ENCODE measurements around the gene CRACR2B.

The CRACR2B gene

DNA sequence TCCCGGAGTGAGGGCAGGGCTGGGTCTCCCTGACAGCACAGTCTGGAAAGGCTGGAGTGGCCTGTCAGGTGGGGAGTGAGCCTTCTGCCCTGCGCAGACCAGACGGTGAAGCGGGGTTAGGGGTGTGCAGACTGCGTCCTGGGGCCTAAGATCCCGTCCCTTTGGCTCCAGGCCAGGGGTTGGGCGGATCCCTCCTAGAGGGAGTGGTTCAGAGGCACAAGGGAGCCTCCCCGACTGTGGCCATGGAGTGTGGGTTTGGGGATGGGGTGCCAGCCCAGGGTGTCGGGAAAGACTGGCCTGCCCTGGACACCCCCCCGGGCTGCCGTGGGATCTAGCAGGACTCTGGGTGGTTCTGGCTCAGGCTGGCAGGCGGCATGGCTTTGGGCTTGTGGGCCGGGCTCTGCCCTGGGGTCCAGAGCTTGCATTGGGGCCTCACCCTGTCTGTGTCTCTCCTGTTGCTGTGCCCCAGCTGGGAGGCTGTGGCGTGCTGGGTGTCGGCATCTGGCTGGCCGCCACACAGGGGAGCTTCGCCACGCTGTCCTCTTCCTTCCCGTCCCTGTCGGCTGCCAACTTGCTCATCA, 34.5 kb downstream of the CRACR2B start:
- TF ChIP-seq, protein P1, sequence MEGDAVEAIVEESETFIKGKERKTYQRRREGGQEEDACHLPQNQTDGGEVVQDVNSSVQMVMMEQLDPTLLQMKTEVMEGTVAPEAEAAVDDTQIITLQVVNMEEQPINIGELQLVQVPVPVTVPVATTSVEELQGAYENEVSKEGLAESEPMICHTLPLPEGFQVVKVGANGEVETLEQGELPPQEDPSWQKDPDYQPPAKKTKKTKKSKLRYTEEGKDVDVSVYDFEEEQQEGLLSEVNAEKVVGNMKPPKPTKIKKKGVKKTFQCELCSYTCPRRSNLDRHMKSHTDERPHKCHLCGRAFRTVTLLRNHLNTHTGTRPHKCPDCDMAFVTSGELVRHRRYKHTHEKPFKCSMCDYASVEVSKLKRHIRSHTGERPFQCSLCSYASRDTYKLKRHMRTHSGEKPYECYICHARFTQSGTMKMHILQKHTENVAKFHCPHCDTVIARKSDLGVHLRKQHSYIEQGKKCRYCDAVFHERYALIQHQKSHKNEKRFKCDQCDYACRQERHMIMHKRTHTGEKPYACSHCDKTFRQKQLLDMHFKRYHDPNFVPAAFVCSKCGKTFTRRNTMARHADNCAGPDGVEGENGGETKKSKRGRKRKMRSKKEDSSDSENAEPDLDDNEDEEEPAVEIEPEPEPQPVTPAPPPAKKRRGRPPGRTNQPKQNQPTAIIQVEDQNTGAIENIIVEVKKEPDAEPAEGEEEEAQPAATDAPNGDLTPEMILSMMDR (IDR thresholded peaks at IDR 0.05; ENCODE audit: low read depth, low read length): no peak
- no peak overlapping the region for H3K4me3 ChIP-seq (ENCODE audit: low read depth, low read length)

GRCh38 chr11:862696-863022, 34.9 kb downstream of the CRACR2B start:
- H3K4me3 ChIP-seq (ENCODE audit: low read depth, low read length): no peak overlapping the region

DNA sequence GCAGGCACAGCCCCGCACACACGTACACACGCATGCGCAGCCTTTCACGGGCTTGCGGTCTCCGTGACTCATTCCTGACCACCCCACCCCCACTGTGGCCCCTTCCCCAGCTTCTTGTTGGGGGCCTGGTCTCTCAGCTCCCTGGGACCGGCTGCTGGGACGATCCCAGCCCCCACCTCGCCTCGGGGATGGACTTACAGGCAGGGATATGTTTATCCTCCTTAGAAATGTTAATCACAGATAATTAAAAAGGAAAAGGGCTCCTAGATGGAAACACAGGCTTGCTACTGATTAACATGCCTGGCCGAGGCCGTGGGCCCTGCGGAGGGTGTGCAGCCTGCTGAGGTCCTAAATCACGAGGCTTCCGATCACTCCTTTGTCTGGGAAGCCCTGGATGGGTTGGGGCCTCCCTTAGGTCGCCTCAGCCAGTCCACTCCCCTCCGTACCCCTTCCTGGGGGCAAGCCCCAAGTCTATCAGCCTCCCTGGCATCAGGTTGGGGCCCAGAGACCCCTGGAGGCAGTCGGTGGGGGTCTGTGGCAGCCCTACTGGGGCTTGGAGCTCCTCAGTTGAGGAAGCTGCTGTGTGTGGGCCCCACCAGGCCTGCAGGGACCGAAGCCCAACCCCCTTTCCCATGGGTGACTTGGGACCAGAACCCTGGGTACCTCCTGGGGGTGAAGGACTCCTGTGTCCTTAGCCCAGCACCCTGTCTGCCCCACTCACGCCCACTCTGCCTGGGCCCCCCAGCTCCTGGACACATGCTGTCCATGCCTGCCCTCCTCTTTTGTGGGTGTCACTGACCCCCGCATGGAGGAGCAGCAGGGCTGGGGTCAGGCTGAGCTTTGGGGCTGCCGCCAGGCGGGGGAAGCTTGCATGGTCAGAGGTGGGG, 35.5 kb downstream of the CRACR2B start:
- TF ChIP-seq, protein P1 (IDR thresholded peaks at IDR 0.05; ENCODE audit: low read depth, low read length): no peak
- no peak overlapping the region for H3K4me3 ChIP-seq (ENCODE audit: low read depth, low read length)

More at GRCh38 chr11:862696-863022, 34.9 kb downstream of the CRACR2B start:
- TF ChIP-seq, protein P1 (IDR thresholded peaks at IDR 0.05; ENCODE audit: low read depth, low read length): no peak

GRCh38 chr11:863910-864827, 36.5 kb downstream of the CRACR2B start:
- H3K4me3 ChIP-seq (ENCODE audit: low read depth, low read length): no peak overlapping the region
- TF ChIP-seq, protein P1 (IDR thresholded peaks at IDR 0.05; ENCODE audit: low read depth, low read length): no peak

- H3K4me3 ChIP-seq (ENCODE audit: low read depth, low read length): no peak overlapping the region
- TF ChIP-seq, protein P1 (IDR thresholded peaks at IDR 0.05; ENCODE audit: low read depth, low read length): no peak
Measured at GRCh38 chr11:864898-865297, 37.2 kb downstream of the CRACR2B start.

GRCh38 chr11:865462-866430, 38.0 kb downstream of the CRACR2B start:
- no peak overlapping the region for H3K4me3 ChIP-seq (ENCODE audit: low read depth, low read length)
- TF ChIP-seq, protein P1 (IDR thresholded peaks at IDR 0.05; ENCODE audit: low read depth, low read length): no peak
